ENCODE data around the gene ZMAT5. TPM values are rescaled to one million over a fixed set of nuclear protein-coding genes. Genes with fewer than 3 reads are reported as not detected.

The ZMAT5 gene
- total and polyA plus RNA-seq, 9 of the 15 experiments (the other 6 are each of a cell fraction or from before 2014, with no cell fraction given) = 2.0 to 25.2 (median 11.9) TPM

- no peak for TF ChIP-seq EWSR1 (IDR thresholded peaks at IDR 0.05; ENCODE audit: borderline replicate concordance, low read depth, partially characterized antibody)
- no peak for TF ChIP-seq ZBTB1 (CRISPR knock-in tag; IDR thresholded peaks at IDR 0.05; ENCODE audit: borderline replicate concordance, low read depth)
- TF ChIP-seq TCF3 (CRISPR knock-in tag; IDR thresholded peaks at IDR 0.05) = no peak
- TF ChIP-seq ZNF311 (CRISPR knock-in tag; IDR thresholded peaks at IDR 0.05) = 0 out of 2 replicates have a peak, but pooled peaks have one; percentile 37
- no peak for TF ChIP-seq ZC3H11A (IDR thresholded peaks at IDR 0.05; ENCODE audit: low read depth, low read length)
- no peak for TF ChIP-seq ZFPM2 (CRISPR knock-in tag; IDR thresholded peaks at IDR 0.05)
- TF ChIP-seq SMARCB1 (IDR thresholded peaks at IDR 0.05; ENCODE audit: insufficient read length, low read depth) = no peak
- no peak for TF ChIP-seq SMAD1 (IDR thresholded peaks at IDR 0.05; ENCODE audit: low read depth, low read length, partially characterized antibody)
- TF ChIP-seq THRB (CRISPR knock-in tag; conservative IDR thresholded peaks at IDR 0.05) = no peak
- TF ChIP-seq DMBX1 (CRISPR knock-in tag; IDR thresholded peaks at IDR 0.05; ENCODE audit: borderline replicate concordance) = no peak
- TF ChIP-seq MCM7 (IDR thresholded peaks at IDR 0.05) = no peak
- TF ChIP-seq ZNF174 (CRISPR knock-in tag; IDR thresholded peaks at IDR 0.05) = no peak
- no peak for TF ChIP-seq ARID3A (IDR thresholded peaks at IDR 0.05; ENCODE audit: borderline replicate concordance, low read depth, low read length)
- TF ChIP-seq, protein P1, sequence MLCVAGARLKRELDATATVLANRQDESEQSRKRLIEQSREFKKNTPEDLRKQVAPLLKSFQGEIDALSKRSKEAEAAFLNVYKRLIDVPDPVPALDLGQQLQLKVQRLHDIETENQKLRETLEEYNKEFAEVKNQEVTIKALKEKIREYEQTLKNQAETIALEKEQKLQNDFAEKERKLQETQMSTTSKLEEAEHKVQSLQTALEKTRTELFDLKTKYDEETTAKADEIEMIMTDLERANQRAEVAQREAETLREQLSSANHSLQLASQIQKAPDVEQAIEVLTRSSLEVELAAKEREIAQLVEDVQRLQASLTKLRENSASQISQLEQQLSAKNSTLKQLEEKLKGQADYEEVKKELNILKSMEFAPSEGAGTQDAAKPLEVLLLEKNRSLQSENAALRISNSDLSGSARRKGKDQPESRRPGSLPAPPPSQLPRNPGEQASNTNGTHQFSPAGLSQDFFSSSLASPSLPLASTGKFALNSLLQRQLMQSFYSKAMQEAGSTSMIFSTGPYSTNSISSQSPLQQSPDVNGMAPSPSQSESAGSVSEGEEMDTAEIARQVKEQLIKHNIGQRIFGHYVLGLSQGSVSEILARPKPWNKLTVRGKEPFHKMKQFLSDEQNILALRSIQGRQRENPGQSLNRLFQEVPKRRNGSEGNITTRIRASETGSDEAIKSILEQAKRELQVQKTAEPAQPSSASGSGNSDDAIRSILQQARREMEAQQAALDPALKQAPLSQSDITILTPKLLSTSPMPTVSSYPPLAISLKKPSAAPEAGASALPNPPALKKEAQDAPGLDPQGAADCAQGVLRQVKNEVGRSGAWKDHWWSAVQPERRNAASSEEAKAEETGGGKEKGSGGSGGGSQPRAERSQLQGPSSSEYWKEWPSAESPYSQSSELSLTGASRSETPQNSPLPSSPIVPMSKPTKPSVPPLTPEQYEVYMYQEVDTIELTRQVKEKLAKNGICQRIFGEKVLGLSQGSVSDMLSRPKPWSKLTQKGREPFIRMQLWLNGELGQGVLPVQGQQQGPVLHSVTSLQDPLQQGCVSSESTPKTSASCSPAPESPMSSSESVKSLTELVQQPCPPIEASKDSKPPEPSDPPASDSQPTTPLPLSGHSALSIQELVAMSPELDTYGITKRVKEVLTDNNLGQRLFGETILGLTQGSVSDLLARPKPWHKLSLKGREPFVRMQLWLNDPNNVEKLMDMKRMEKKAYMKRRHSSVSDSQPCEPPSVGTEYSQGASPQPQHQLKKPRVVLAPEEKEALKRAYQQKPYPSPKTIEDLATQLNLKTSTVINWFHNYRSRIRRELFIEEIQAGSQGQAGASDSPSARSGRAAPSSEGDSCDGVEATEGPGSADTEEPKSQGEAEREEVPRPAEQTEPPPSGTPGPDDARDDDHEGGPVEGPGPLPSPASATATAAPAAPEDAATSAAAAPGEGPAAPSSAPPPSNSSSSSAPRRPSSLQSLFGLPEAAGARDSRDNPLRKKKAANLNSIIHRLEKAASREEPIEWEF (CRISPR knock-in tag; IDR thresholded peaks at IDR 0.05) = no peak
- TF ChIP-seq HDGF (IDR thresholded peaks at IDR 0.05) = no peak
- 0 out of 2 replicates have a peak, but pooled peaks have one; percentile 24 for TF ChIP-seq DDX20 (tag; IDR thresholded peaks at IDR 0.05; ENCODE audit: low read depth)
- no peak for TF ChIP-seq HNRNPH1 (optimal IDR thresholded peaks at IDR 0.05; ENCODE audit: low read depth, low read length)
- no peak for TF ChIP-seq SMAD2 (IDR thresholded peaks at IDR 0.05; ENCODE audit: low read depth, low read length)
Measured at GRCh38 chr22:29767171-29768051, 604 bp upstream of the ZMAT5 start, which contains the start of gene UQCR10 (continued).
